Measurements from ENCODE around the gene OGT. TPM values are rescaled to one million over a fixed set of nuclear protein-coding genes. Genes with fewer than 3 reads are reported as not detected.

The OGT gene
- total RNA-seq, 4 donors from 2014 or later = 56.3 to 157 (median 67.0) TPM

DNA sequence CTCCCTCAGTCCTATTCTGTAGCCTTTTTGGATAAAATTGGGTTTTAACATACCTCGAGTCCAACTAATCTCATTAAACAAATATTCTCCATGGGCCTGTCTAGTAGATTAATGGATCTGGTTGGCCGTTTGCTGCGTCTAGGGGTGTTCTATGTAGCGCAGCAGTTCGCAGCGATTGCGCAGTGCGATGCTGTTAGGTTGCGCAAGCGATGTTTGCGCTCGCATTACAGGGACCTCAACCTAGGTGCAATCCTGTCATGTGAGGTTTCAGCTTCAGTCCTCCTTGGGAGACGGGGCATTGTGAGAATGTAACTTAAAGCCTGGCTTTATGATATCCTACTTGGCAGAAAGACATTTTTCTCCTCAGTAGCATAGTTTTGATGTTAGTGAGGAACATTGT, 14.0 kb downstream of the OGT start:
- H3K9me3 ChIP-seq = no peaks in the 10 kb centered on the region
- H3K27me3 ChIP-seq = no peaks in the 10 kb centered on the region
- H3K4me3 ChIP-seq = no peak overlapping the region
- peaks cover 0 to 32% (median 3%) of the 10 kb centered on the region in 3 donors for H3K4me1 ChIP-seq
- H3K36me3 ChIP-seq = peaks cover 7 to 68% (median 7%) of the 10 kb centered on the region in 3 donors
- TF ChIP-seq, protein P1, sequence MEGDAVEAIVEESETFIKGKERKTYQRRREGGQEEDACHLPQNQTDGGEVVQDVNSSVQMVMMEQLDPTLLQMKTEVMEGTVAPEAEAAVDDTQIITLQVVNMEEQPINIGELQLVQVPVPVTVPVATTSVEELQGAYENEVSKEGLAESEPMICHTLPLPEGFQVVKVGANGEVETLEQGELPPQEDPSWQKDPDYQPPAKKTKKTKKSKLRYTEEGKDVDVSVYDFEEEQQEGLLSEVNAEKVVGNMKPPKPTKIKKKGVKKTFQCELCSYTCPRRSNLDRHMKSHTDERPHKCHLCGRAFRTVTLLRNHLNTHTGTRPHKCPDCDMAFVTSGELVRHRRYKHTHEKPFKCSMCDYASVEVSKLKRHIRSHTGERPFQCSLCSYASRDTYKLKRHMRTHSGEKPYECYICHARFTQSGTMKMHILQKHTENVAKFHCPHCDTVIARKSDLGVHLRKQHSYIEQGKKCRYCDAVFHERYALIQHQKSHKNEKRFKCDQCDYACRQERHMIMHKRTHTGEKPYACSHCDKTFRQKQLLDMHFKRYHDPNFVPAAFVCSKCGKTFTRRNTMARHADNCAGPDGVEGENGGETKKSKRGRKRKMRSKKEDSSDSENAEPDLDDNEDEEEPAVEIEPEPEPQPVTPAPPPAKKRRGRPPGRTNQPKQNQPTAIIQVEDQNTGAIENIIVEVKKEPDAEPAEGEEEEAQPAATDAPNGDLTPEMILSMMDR (IDR thresholded peaks at IDR 0.05) = no peak
- no peak for TF ChIP-seq POLR2A (IDR thresholded peaks at IDR 0.05)
- no peak for DNase-seq
- intact Hi-C loops (cut with DNase I) = no loop called here
- no peak overlapping the region for H3K27ac ChIP-seq
- 84 to 92% methylated on average over 13 of the region's 13 CpGs for WGBS, 2 donors

DNA sequence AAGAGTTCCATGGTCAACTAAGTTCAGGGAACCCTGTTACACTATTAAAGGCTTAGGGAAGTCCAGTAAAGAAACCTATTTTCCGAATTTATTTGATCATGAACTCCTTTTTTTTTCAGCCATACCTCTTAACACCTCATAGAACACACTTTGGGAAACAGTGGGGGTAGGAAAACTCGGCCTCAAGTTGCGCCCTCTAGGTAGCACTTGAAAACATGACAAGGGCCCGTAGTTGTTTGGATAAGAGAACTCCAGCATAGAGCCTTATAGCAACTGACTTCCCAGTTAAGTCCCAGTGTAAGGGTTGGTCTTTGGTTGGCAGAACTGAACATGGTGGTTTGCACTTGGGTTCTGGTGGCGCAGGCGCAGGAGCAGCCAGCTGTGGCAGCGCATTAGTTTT, 14.4 kb downstream of the OGT start:
- H3K4me3 ChIP-seq = no peak overlapping the region
- H3K4me1 ChIP-seq = peaks cover 0 to 27% (median 3%) of the 10 kb centered on the region in 3 donors
- TF ChIP-seq, protein P1 (IDR thresholded peaks at IDR 0.05) = no peak
- no peak for TF ChIP-seq POLR2A (IDR thresholded peaks at IDR 0.05)
- H3K27ac ChIP-seq = no peak overlapping the region
- no peak for DNase-seq
- WGBS, 2 donors = 82 to 88% methylated on average over 2 to 7 of the region's 7 CpGs
- H3K36me3 ChIP-seq = peaks cover 7 to 73% (median 7%) of the 10 kb centered on the region in 3 donors
- H3K27me3 ChIP-seq = no peaks in the 10 kb centered on the region
- H3K9me3 ChIP-seq = no peaks in the 10 kb centered on the region
- intact Hi-C loops (cut with DNase I) = no loop called here

DNA sequence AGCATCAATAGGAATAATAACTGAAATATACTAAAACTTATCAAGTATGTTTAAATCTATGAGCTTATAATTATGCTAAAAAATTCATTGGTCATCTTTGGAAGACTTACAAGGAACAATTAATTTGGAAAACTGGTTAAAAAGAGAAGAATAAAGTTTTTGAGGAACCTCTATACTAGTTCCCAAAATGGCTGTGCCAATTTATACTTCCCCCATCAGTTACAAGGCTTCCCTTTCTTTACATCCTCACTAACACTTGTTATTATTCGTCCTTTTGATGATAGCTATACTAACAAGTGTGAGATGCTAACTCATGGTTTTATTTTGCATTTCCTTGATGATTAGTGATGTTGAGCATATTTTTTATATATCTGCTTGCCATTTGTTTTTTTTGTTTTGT, 17.1 kb downstream of the OGT start:
- DNase-seq = no peak
- TF ChIP-seq POLR2A (IDR thresholded peaks at IDR 0.05) = no peak
- TF ChIP-seq, protein P1 (IDR thresholded peaks at IDR 0.05) = no peak
- H3K4me1 ChIP-seq = peaks cover 0 to under 1% (median 0%) of the 10 kb centered on the region in 3 donors
- no peak overlapping the region for H3K4me3 ChIP-seq
- WGBS, 2 donors = 55 to 78% methylated on average over 1 of the region's 1 CpG
- peaks cover 7 to 88% (median 7%) of the 10 kb centered on the region in 3 donors for H3K36me3 ChIP-seq
- no peaks in the 10 kb centered on the region for H3K9me3 ChIP-seq
- intact Hi-C loops (cut with DNase I) = no loop called here
- H3K27me3 ChIP-seq = no peaks in the 10 kb centered on the region
- H3K27ac ChIP-seq = no peak overlapping the region

DNA sequence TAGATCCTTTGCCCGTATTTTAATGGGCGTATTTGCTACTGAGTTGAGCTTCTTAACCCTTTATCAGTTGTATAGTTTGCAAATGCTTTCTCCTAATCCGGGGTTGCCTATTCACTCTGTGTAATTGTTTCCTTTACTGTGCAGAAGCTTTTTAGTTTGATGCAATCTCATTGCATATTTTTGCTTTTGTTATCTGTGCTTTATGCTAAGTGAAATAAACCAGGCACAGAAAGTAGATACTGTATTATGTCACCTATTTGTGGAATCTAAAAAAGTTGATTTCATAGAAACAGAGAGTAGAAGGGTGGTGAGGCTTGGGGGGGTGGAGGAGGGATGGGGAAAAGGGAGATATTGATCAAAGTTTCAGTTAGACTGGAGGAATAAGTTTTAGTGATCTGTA, 17.7 kb downstream of the OGT start:
- DNase-seq = no peak
- 83 to 96% methylated on average over 3 of the region's 3 CpGs for WGBS, 2 donors
- intact Hi-C loops (cut with DNase I) = no loop called here
- H3K36me3 ChIP-seq = peaks cover 7 to 88% (median 7%) of the 10 kb centered on the region in 3 donors
- no peaks in the 10 kb centered on the region for H3K9me3 ChIP-seq
- H3K27ac ChIP-seq = no peak overlapping the region
- TF ChIP-seq, protein P1 (IDR thresholded peaks at IDR 0.05) = no peak
- TF ChIP-seq POLR2A (IDR thresholded peaks at IDR 0.05) = no peak
- no peaks in the 10 kb centered on the region for H3K27me3 ChIP-seq
- no peaks in the 10 kb centered on the region for H3K4me1 ChIP-seq
- H3K4me3 ChIP-seq = no peak overlapping the region

DNA sequence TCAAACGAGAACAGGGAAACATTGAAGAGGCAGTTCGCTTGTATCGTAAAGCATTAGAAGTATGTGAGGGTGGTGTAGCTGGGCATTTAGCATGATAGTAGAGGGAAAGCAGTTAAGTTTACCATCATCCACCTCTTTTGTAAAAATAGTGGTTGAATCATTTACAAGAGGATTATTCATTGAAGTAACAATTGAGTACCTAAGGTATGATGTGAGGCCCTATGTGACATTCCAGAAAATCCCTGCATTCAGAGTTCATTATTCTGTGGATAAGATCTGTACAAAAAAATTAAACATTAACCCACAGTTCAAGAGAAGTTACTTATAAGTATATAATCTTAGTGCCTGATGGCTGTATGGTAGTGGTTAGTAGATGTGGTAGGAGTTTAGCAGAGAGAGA, 23.1 kb downstream of the OGT start:
- Histone ChIP-seq H3K36me3 (peaks cover 0 to 97% (median 4%) of the 10 kb centered on the region in 3 donors), H3K27me3 (no peaks in the 10 kb centered on the region), H3K4me3 (no peak overlapping the region), H3K9me3 (no peaks in the 10 kb centered on the region), H3K4me1 (no peaks in the 10 kb centered on the region), H3K27ac (no peak overlapping the region)
- intact Hi-C loops (cut with DNase I) = no loop called here
- no peak for DNase-seq
- 82 to 85% methylated on average over 3 of the region's 3 CpGs for whole genome bisulfite sequencing, 2 donors
- no peak for TF ChIP-seq POLR2A (IDR thresholded peaks at IDR 0.05)
- TF ChIP-seq, protein P1 (IDR thresholded peaks at IDR 0.05) = no peak

All from esophagus squamous epithelium (tissue), 5 donors.